Measurements from ENCODE around the gene TRMT2A.

TRMT2A gene

DNA sequence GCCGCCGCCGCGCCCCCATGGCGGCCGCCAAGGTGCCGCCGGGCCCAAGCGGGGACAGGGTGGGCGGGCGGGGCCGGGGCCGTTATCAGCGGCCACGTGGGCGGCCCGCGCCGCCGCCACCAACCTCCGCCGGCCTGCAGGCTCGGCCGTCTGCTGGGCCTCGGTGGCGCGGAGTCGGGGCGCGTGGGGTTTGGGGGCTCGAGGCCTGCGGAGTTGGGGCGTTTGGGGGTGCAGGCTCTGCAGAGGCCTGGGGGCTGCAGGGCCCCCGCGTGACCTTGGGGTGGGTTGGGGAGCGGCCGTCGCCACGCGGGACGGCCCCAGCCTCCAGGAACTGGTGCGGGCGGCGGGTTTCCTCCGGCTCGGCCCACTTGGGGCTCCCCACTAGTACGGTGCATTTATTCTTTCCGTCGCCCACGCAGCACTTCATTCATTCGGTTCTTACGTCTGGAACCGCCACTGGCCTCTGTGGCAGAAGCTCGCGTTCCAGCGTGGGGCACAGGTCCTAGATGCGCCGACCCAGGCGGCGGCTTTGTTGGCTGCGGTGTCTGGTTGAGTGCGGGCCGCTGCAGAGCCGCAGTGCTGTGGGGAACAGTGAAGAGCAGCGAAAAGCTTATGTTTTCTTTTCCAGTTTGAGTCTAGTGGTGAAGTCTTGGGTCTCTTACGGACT is 740 bp upstream of the TRMT2A start:
- H3K4me3 ChIP-seq (replicated peaks; ENCODE audit: low read depth, low read length): peak overlapping the region; percentile 76
- peak; percentile 14 for DNase-seq (ENCODE audit: low read depth)
- TF ChIP-seq, protein P1, sequence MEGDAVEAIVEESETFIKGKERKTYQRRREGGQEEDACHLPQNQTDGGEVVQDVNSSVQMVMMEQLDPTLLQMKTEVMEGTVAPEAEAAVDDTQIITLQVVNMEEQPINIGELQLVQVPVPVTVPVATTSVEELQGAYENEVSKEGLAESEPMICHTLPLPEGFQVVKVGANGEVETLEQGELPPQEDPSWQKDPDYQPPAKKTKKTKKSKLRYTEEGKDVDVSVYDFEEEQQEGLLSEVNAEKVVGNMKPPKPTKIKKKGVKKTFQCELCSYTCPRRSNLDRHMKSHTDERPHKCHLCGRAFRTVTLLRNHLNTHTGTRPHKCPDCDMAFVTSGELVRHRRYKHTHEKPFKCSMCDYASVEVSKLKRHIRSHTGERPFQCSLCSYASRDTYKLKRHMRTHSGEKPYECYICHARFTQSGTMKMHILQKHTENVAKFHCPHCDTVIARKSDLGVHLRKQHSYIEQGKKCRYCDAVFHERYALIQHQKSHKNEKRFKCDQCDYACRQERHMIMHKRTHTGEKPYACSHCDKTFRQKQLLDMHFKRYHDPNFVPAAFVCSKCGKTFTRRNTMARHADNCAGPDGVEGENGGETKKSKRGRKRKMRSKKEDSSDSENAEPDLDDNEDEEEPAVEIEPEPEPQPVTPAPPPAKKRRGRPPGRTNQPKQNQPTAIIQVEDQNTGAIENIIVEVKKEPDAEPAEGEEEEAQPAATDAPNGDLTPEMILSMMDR (IDR thresholded peaks at IDR 0.05; ENCODE audit: low read length, missing control alignments): no peak

- no peak for DNase-seq (ENCODE audit: low read depth)
- TF ChIP-seq, protein P1 (IDR thresholded peaks at IDR 0.05; ENCODE audit: low read length, missing control alignments): no peak
- peak overlapping the region; percentile 95 for H3K4me3 ChIP-seq (replicated peaks; ENCODE audit: low read depth, low read length)
These were observed 563 bp downstream of the TRMT2A start for GRCh38 chr22:20116376-20116950.

DNA sequence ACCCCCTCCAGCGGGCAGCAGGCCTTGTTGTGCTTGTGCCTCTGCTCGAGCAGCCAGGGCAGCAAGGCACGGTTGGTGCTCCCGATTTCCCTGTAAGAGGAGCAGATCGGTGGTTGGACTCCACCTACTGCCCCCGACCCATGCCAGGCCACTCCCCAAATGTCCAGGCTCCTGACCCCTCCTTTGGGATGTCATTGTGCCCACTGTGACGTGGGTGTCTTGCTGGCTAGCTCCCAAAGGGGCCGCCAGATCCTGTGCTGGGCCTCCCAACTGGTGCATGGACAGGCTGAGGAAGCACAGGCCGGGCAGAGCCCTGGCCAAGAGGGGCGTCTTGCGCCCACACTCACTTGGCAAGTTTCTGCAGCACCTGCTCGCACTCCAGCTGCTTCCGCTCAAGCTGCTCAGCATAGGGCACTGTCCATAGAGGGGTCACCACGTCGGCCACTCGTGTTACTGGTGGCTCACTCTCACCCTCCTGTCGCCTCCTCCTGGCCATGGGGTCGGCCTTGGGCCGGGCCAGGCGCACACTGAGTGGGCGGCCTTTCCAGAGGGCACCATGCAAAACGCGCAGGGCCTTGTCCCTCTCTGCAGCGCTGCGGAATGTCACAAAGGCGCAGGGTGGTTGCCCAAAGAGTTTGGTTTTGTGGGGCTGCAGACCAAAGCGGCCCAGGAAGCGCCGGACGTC is 1.2 kb downstream of the TRMT2A start, which contains the start of gene RANBP1:
Gene RANBP1, plus strand, starts transcription at position 414 of the 685 bp plus-strand sequence. Its CDS starts 81 bp downstream, at position 495.
- TF ChIP-seq, protein P1 (IDR thresholded peaks at IDR 0.05; ENCODE audit: low read length, missing control alignments): no peak
- DNase-seq (ENCODE audit: low read depth): no peak
- peak within 1 kb of the TSS; percentile 95 for H3K4me3 ChIP-seq (replicated peaks; ENCODE audit: low read depth, low read length)

GRCh38 chr22:20114506-20115475 is 2.2 kb downstream of the TRMT2A start:
- no peak for DNase-seq (ENCODE audit: low read depth)
- no peak overlapping the region for H3K4me3 ChIP-seq (replicated peaks; ENCODE audit: low read depth, low read length)
- TF ChIP-seq, protein P1 (IDR thresholded peaks at IDR 0.05; ENCODE audit: low read length, missing control alignments): no peak

DNA sequence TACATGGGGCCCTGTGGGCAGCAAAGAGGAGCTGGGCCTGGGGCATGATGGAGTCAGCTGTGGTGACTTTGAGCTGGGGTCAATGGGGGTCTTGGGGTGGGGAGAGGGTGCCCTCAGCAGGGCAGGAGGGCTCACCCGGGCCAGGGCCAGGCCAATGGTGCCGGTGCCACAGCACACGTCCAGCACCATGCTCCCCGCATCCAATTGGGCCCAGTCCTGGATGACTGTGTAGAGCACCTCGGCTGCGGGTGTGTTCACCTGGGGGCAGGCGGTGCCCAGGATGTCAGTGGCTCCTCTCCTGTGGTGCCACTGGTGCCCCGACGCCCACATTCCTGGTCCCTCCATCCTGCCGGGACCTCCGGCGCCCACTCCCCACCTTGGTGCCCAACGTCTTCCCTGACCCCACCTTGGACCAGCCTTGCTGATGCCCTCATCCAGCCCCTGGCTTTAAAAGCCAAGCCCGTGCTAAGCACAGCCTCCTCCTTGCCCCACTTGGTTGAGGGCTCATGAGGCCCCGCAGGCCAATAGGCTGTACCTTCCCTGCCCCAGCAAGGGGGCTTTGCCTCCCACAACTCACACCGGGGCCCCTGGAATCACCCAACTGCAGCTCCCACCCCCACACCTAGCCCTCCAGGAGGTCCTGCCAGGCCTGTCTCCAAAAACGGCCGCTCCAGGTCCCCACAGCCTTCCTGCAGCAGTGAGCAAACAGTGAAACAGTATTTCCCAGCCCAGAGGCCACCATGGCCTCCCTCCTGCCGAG is 3.3 kb downstream of the TRMT2A start:
- no peak for DNase-seq (ENCODE audit: low read depth)
- H3K4me3 ChIP-seq (replicated peaks; ENCODE audit: low read depth, low read length): no peak overlapping the region
- TF ChIP-seq, protein P1 (IDR thresholded peaks at IDR 0.05; ENCODE audit: low read length, missing control alignments): no peak
